Right lung (tissue), 10 donors: Measurements from ENCODE around the gene CCDC158. TPM values are rescaled to one million over a fixed set of nuclear protein-coding genes. Genes with fewer than 3 reads are reported as not detected.
"Not testable (repeated sequence)": the region's sequence is repeated elsewhere in the genome, so short reads cannot be mapped to it uniquely, and the experiment has no call there.

Experiments
- DNase-seq, 2 donors: peaks; one replicate each; pipeline ENCODE4 v3.0.0-alpha.2; 2013
- long read RNA-seq, 8 donors: transcript quantifications; one replicate each; lab custom pipeline, GENCODE V29; 2026
- polyA plus RNA-seq, 5 donors: library from polyadenylated mRNA; unstranded; fragments of 120-200 nt; gene quantifications; one replicate each; pipeline versions ENCODE4 v1.2.1 to v1.2.3, GENCODE V29; 2013; ENCODE audit warnings: inconsistent platforms in 1 of 5, low replicate concordance in 1 of 5; ENCODE audit not compliant: insufficient read length in 5 of 5, insufficient read depth in 1 of 5

Gene CCDC158
- polyA plus RNA-seq, result 1 to 10 TPM in 3 of 5 donors, under 1 TPM in 2; 0.72 to 1.8 (median 1.3) TPM
- long read RNA-seq, donor 1, result 0 reads
- long read RNA-seq, donor 2, result 0 reads
- long read RNA-seq, donor 3, result 0 reads
- long read RNA-seq, donor 4, result 0 reads
- long read RNA-seq, donor 5, result 0 reads
- long read RNA-seq, donor 6, result 0 reads
- long read RNA-seq, donor 7, result 0 reads
- long read RNA-seq, donor 8, result 0 reads

GRCh38 chr4:76420762-76421581 is at the start of gene CCDC158:
CCDC158 (minus strand) TSS chr4:76421141; CDS start chr4:76403207, 17,934 bp downstream.
- DNase-seq, result peak in 1 of 2 donors; percentile 18

- DNase-seq, result no peak
Observed at GRCh38 chr4:76470532-76470931, 49.6 kb upstream of the CCDC158 start.

GRCh38 chr4:76470064-76470463 is 49.1 kb upstream of the CCDC158 start:
- DNase-seq, result no peak

- no peak for DNase-seq
Observed at GRCh38 chr4:76463568-76463967, 42.6 kb upstream of the CCDC158 start.

- no peak for DNase-seq
Observed at GRCh38 chr4:76459291-76459723, 38.4 kb upstream of the CCDC158 start.

- DNase-seq, result no peak
Observed at GRCh38 chr4:76458825-76459224, 37.9 kb upstream of the CCDC158 start.

- no peak for DNase-seq
Observed at GRCh38 chr4:76458297-76458696, 37.4 kb upstream of the CCDC158 start.

- DNase-seq, result no peak
Observed at GRCh38 chr4:76457885-76458284, 36.9 kb upstream of the CCDC158 start.

GRCh38 chr4:76454073-76454472 is 33.1 kb upstream of the CCDC158 start:
- not testable (repeated sequence) for DNase-seq

GRCh38 chr4:76453232-76453631 is 32.3 kb upstream of the CCDC158 start:
- DNase-seq, result no peak

GRCh38 chr4:76449833-76450232 is 28.9 kb upstream of the CCDC158 start:
- no peak for DNase-seq

GRCh38 chr4:76449362-76449767 is 28.4 kb upstream of the CCDC158 start:
- no peak for DNase-seq

GRCh38 chr4:76448211-76448610 is 27.3 kb upstream of the CCDC158 start:
- no peak for DNase-seq

- DNase-seq, result no peak
Observed at GRCh38 chr4:76447393-76447851, 26.5 kb upstream of the CCDC158 start.

- DNase-seq, result no peak
Observed at GRCh38 chr4:76445911-76446310, 25.0 kb upstream of the CCDC158 start.

GRCh38 chr4:76443376-76443775 is 22.4 kb upstream of the CCDC158 start:
- no peak for DNase-seq

GRCh38 chr4:76442807-76443206 is 21.9 kb upstream of the CCDC158 start:
- no peak for DNase-seq

- DNase-seq, result no peak
Observed at GRCh38 chr4:76441881-76442280, 20.9 kb upstream of the CCDC158 start.

- DNase-seq, result no peak
Observed at GRCh38 chr4:76439491-76439890, 18.6 kb upstream of the CCDC158 start.

GRCh38 chr4:76435528-76436319 is 14.8 kb upstream of the CCDC158 start:
- DNase-seq, result peak in 1 of 2 donors; percentile 15

- peak in 1 of 2 donors; percentile 25 for DNase-seq
Observed at GRCh38 chr4:76434901-76435527, 14.1 kb upstream of the CCDC158 start, which contains the start of gene SHROOM3. SHROOM3 (plus strand) TSS chr4:76435229; CDS start chr4:76436053, 824 bp downstream.
